Tibial nerve (tissue), 4 donors: ENCODE measurements around the gene BICRA. TPM values are rescaled to one million over a fixed set of nuclear protein-coding genes. Genes with fewer than 3 reads are reported as not detected.
A peak's percentile ranks its signal among the peaks of the same experiment; 100 is the strongest.

Experiments
- DNase-seq, 2 donors: peaks; one replicate each; pipeline ENCODE4 v3.0.0-alpha.2; 2019; ENCODE audit warnings: low spot score in 2 of 2
- H3K27ac ChIP-seq, 4 donors: fragments of 200-600 bp; sonication (generic) in 3 of 4; one replicate each; pipeline ENCODE4 v1.5.1; 2017 to 2019; ENCODE audit warnings: mild to moderate bottlenecking in 1 of 4
- H3K27me3 ChIP-seq, 2 donors: fragments of 200-600 bp; sonication (generic) in 1 of 2; one replicate each; pipeline versions ENCODE4 v1.5.1 to v1.6.0; 2017 to 2019
- H3K36me3 ChIP-seq, 3 donors: fragments of 200-600 bp; sonication (generic); one replicate each; pipeline ENCODE4 v1.5.1; 2018 to 2019
- H3K4me1 ChIP-seq, 4 donors: fragments of 200-600 bp; sonication (generic) in 3 of 4; one replicate each; pipeline ENCODE4 v1.5.1; 2017 to 2019
- H3K4me3 ChIP-seq, 4 donors: fragments of 200-600 bp; sonication (generic) in 3 of 4; one replicate each; pipeline ENCODE4 v1.5.1; 2017 to 2019; ENCODE audit warnings: mild to moderate bottlenecking in 1 of 4, moderate library complexity in 1 of 4
- H3K9me3 ChIP-seq, 4 donors: fragments of 200-600 bp; sonication (generic) in 3 of 4; one replicate each; pipeline ENCODE4 v1.5.1; 2017 to 2019
- EP300 ChIP-seq, 2 donors: sonication (generic); formaldehyde crosslinking; IDR thresholded peaks; one replicate each; pipeline ENCODE4 v1.6.1; 2017; ENCODE audit warnings: antibody characterized with exemption in 2 of 2, mild to moderate bottlenecking in 1 of 2
- POLR2A ChIP-seq, 2 donors: fragments of 450-650 bp; IDR thresholded peaks; one replicate each; pipeline ENCODE4 v1.6.1; 2017; ENCODE audit warnings: antibody characterized with exemption in 2 of 2, mild to moderate bottlenecking in 2 of 2, moderate library complexity in 2 of 2
- WGBS, 2 donors: methylation state at CpG; one replicate each; pipeline ENCODE4 v1.1.5; 2018; 5-methylcytosine and 5-hydroxymethylcytosine counted together
- total RNA-seq, 4 donors: library from RNA; depleted of rRNA; stranded (reverse); fragments of >200 nt; gene quantifications; one replicate each; pipeline ENCODE4 v1.1.0, GENCODE V29; 2016
- TF ChIP-seq, protein P1 (sequence below), 5 experiments: fragments of 200-600 bp in 3 of 5; fragments of 450-650 bp in 2 of 5; sonication (generic) in 3 of 5; IDR thresholded peaks; one replicate each; pipeline ENCODE4 v1.5.1; 2016 to 2019; ENCODE audit warnings: antibody characterized with exemption in 5 of 5, mild to moderate bottlenecking in 3 of 5, moderate library complexity in 2 of 5

The BICRA gene
- total RNA-seq, 4 donors from 2014 or later = 6.1 to 23.1 (median 9.8) TPM

DNA sequence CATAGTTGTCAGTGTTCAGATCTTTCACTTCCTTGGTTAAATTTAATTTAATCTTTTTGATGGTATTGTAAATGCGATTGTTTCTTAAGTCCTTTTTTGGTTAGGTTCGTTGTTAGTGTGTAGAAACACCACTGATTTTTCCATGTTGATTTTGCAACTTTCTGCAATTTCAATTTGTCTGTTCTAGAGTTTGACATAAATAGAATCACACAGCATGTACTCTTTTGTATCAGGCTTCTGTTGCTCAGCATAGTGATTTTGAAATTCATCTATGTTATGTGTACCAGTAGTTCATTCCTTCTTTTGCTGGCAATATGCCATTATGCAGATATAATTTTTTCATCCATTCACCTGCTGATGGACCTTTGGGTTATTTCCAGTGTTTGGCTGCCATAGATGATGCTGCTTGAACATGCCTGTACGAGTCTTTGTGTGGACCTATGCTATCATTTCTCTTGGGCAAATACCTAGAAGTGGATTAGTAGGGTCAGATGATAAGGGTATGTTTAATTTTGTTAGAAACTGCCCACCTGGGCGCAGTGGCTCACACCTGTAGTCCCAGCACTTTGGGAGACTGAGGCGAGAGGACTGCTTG is 33.1 kb downstream of the BICRA start:
- no peak overlapping the region for H3K27ac ChIP-seq
- no peaks in the 10 kb centered on the region for H3K9me3 ChIP-seq
- 83 to 98% methylated on average over 5 of the region's 5 CpGs for WGBS, 2 donors
- H3K4me3 ChIP-seq = no peak overlapping the region
- H3K27me3 ChIP-seq = no peaks in the 10 kb centered on the region
- H3K36me3 ChIP-seq = peaks cover 0 to 15% (median 0%) of the 10 kb centered on the region in 3 donors
- no peak for TF ChIP-seq EP300 (IDR thresholded peaks at IDR 0.05)
- TF ChIP-seq, protein P1, sequence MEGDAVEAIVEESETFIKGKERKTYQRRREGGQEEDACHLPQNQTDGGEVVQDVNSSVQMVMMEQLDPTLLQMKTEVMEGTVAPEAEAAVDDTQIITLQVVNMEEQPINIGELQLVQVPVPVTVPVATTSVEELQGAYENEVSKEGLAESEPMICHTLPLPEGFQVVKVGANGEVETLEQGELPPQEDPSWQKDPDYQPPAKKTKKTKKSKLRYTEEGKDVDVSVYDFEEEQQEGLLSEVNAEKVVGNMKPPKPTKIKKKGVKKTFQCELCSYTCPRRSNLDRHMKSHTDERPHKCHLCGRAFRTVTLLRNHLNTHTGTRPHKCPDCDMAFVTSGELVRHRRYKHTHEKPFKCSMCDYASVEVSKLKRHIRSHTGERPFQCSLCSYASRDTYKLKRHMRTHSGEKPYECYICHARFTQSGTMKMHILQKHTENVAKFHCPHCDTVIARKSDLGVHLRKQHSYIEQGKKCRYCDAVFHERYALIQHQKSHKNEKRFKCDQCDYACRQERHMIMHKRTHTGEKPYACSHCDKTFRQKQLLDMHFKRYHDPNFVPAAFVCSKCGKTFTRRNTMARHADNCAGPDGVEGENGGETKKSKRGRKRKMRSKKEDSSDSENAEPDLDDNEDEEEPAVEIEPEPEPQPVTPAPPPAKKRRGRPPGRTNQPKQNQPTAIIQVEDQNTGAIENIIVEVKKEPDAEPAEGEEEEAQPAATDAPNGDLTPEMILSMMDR (IDR thresholded peaks at IDR 0.05) = no peak
- TF ChIP-seq POLR2A (IDR thresholded peaks at IDR 0.05) = no peak
- peaks cover 0 to 41% (median 3%) of the 10 kb centered on the region in 4 donors for H3K4me1 ChIP-seq
- DNase-seq = no peak

DNA sequence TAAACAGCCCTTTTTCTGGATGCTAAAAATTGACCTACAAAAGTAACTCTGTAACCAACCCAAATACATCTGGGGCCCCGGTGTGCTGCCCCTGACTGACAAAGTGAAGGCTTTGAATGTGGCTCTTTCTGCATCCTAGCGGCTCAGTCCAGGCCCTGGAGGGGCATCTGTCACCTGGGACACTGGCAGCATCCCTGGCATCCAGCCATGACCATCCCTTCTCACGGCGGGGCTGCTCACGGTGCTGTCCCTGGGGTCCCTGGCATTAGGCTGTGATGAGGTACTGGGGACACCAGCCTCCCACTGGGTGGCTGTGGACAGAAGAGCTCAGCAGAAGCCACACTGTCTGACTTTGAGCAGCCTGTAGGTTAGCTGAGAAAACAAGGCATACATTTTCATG is 34.3 kb downstream of the BICRA start:
- H3K27me3 ChIP-seq = no peaks in the 10 kb centered on the region
- no peak overlapping the region for H3K4me3 ChIP-seq
- WGBS, 2 donors = 82 to 86% methylated on average over 5 of the region's 5 CpGs
- H3K36me3 ChIP-seq = peaks cover 0 to 8% (median 0%) of the 10 kb centered on the region in 3 donors
- no peak overlapping the region for H3K27ac ChIP-seq
- H3K9me3 ChIP-seq = no peaks in the 10 kb centered on the region
- DNase-seq = no peak
- TF ChIP-seq EP300 (IDR thresholded peaks at IDR 0.05) (no peak), POLR2A (IDR thresholded peaks at IDR 0.05) (no peak)
- TF ChIP-seq, protein P1 (IDR thresholded peaks at IDR 0.05) = no peak
- H3K4me1 ChIP-seq = peaks cover 0 to 42% (median 3%) of the 10 kb centered on the region in 4 donors

DNA sequence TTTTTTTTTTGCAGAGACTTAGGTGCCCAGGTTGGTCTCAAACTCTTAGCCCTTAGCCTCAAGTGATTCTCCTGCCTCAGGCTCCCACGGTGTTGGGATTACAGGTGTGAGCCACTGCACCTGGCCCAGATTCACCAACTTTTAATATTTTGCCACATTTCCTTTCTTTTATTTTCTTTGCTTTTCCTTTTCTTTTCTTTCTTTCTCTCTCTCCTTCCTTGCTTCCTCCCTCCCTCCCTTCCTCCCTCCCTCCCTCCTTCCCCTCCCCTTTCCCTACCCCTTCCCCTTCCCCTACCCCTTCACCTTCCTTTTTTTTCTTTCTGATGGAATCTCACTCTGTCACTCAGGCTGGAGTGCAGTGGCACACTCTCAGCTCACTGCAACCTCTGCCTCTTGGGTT is 35.3 kb downstream of the BICRA start:
- Histone ChIP-seq H3K36me3 (peaks cover 0 to 8% (median 0%) of the 10 kb centered on the region in 3 donors), H3K9me3 (no peaks in the 10 kb centered on the region), H3K27me3 (no peaks in the 10 kb centered on the region), H3K4me3 (no peak overlapping the region), H3K27ac (no peak overlapping the region), H3K4me1 (peaks cover 0 to 37% (median 3%) of the 10 kb centered on the region in 4 donors)
- DNase-seq = no peak
- TF ChIP-seq POLR2A (IDR thresholded peaks at IDR 0.05) (no peak), EP300 (IDR thresholded peaks at IDR 0.05) (no peak)
- TF ChIP-seq, protein P1 (IDR thresholded peaks at IDR 0.05) = no peak
- WGBS, 2 donors = 95 to 100% methylated on average over 1 of the region's 1 CpG

DNA sequence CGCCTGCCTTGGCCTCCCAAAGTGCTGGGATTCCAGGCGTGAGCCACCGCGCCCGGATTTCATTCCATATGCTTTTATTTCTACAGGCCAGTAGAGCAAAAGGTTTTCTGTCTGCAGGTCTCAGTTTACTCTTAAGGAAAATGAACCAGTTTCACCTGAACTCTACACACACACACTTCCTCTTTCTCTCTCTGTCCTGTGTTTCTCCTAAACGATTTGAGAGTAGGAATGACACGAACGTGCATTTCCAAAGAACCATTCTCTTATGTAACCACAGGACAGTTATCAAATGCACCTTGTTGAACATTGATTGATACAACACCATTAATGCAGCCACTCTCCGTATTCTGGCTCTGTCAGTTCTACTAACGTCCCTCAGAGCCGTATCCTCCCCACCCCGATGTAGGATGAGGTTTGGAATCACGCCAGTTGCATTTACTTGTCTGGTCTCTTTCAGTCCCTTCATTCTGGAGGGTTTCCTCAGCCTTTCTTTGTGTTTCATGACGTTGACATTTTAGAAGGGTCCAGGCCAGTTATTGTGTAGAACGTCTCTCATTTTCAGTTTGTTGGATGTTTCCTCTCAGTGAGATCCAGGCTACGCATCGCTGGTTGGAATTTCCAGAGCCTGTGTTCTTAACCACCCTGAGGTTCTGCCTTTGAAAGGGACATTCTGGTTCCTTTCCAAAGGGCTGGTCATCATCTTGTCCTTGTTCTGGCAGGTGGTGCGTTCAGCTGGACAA is 36.0 kb downstream of the BICRA start:
- H3K36me3 ChIP-seq = peaks cover 0 to 8% (median 0%) of the 10 kb centered on the region in 3 donors
- H3K27ac ChIP-seq = peak overlapping the region in 2 of 4 donors; percentile 41 to 70
- H3K4me1 ChIP-seq = peaks cover 0 to 37% (median 3%) of the 10 kb centered on the region in 4 donors
- H3K27me3 ChIP-seq = no peaks in the 10 kb centered on the region
- H3K9me3 ChIP-seq = no peaks in the 10 kb centered on the region
- no peak for DNase-seq
- TF ChIP-seq, protein P1 (IDR thresholded peaks at IDR 0.05) = no peak
- TF ChIP-seq EP300 (IDR thresholded peaks at IDR 0.05) (no peak), POLR2A (IDR thresholded peaks at IDR 0.05) (no peak)
- WGBS, 2 donors = 40 to 51% methylated on average over 18 of the region's 18 CpGs
- no peak overlapping the region for H3K4me3 ChIP-seq

DNA sequence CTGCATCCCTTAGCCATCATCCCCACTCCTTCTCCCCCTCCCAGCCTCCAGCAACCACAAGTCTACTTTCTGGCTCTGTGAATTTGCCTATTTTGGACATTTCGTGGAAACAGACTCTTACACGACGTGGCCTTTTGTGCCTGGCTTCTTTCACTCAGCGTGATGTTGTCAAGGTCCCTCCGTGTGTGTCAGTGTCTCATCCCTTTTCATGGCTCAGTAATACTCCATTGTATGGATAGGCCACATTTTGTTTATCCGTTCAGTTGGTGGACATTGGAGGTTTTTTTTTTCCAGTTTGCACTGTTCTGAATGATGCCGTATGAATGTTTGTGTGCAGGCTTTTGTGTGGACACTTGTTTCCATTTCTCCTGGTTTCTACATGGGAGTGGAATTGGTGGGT is 38.0 kb downstream of the BICRA start:
- Histone ChIP-seq H3K36me3 (peaks cover 0 to 21% (median 0%) of the 10 kb centered on the region in 3 donors), H3K27ac (no peak overlapping the region), H3K4me1 (peaks cover 0 to 37% (median 3%) of the 10 kb centered on the region in 4 donors), H3K4me3 (no peak overlapping the region), H3K27me3 (no peaks in the 10 kb centered on the region), H3K9me3 (no peaks in the 10 kb centered on the region)
- WGBS, 2 donors = 97 to 99% methylated on average over 7 of the region's 7 CpGs
- DNase-seq = no peak
- TF ChIP-seq POLR2A (IDR thresholded peaks at IDR 0.05) (no peak), EP300 (IDR thresholded peaks at IDR 0.05) (no peak)
- TF ChIP-seq, protein P1 (IDR thresholded peaks at IDR 0.05) = no peak
